HG03196 (cell line): Measurements from ENCODE around the gene BCL2L13.
A peak's percentile ranks its signal among the peaks of the same experiment; 100 is the strongest.
"Not testable (repeated sequence)": the region's sequence is repeated elsewhere in the genome, so short reads cannot be mapped to it uniquely, and the experiment has no call there.

Experiments
- ATAC-seq: cut with Tn5 transposase; IDR thresholded peaks from one replicate; pipeline ENCODE4 v1.9.1; 2021; ENCODE audit not compliant: unreplicated experiment

BCL2L13 gene

GRCh38 chr22:17634696-17635095, 3.9 kb upstream of the BCL2L13 start:
- no peak for ATAC-seq

- not testable (repeated sequence) for ATAC-seq
These were observed 1.7 kb upstream of the BCL2L13 start for GRCh38 chr22:17636850-17637249.

- no peak for ATAC-seq
These were observed 921 bp upstream of the BCL2L13 start for GRCh38 chr22:17637490-17638181.

GRCh38 chr22:17638182-17638431, 450 bp upstream of the BCL2L13 start:
- peak; percentile 22 for ATAC-seq

- ATAC-seq, result peak; percentile 5
These were observed 737 bp downstream of the BCL2L13 start for GRCh38 chr22:17639247-17639741.

GRCh38 chr22:17641269-17641668, 2.7 kb downstream of the BCL2L13 start:
- ATAC-seq, result no peak

- ATAC-seq, result not testable (repeated sequence)
These were observed 3.8 kb downstream of the BCL2L13 start for GRCh38 chr22:17642357-17642756.

- ATAC-seq, result no peak
These were observed 8.9 kb downstream of the BCL2L13 start for GRCh38 chr22:17647452-17647851.

GRCh38 chr22:17647991-17648390, 9.4 kb downstream of the BCL2L13 start:
- no peak for ATAC-seq

GRCh38 chr22:17648569-17648968, 10.0 kb downstream of the BCL2L13 start:
- ATAC-seq, result no peak

- no peak for ATAC-seq
These were observed 16.7 kb downstream of the BCL2L13 start for GRCh38 chr22:17655289-17655688.

- ATAC-seq, result no peak
These were observed 18.4 kb downstream of the BCL2L13 start for GRCh38 chr22:17656870-17657395.

- ATAC-seq, result no peak
These were observed 26.0 kb downstream of the BCL2L13 start for GRCh38 chr22:17664414-17665055.

- ATAC-seq, result no peak
These were observed 26.7 kb downstream of the BCL2L13 start for GRCh38 chr22:17665248-17665647.

- ATAC-seq, result no peak
These were observed 27.3 kb downstream of the BCL2L13 start for GRCh38 chr22:17665854-17666253.

- ATAC-seq, result not testable (repeated sequence)
These were observed 33.0 kb downstream of the BCL2L13 start for GRCh38 chr22:17671521-17672092.

GRCh38 chr22:17672417-17672991, 33.9 kb downstream of the BCL2L13 start:
- no peak for ATAC-seq

GRCh38 chr22:17674152-17674551, 35.6 kb downstream of the BCL2L13 start:
- no peak for ATAC-seq

GRCh38 chr22:17675584-17675983, 37.0 kb downstream of the BCL2L13 start:
- no peak for ATAC-seq

GRCh38 chr22:17678817-17679385, 40.3 kb downstream of the BCL2L13 start:
- no peak for ATAC-seq

- ATAC-seq, result no peak
These were observed 45.7 kb downstream of the BCL2L13 start for GRCh38 chr22:17684245-17684644.
